Hepatocyte (in vitro differentiated cells): ENCODE measurements around the gene TAAR1. TPM values are rescaled to one million over a fixed set of nuclear protein-coding genes. Genes with fewer than 3 reads are reported as not detected.

Experiments used
- DNase-seq: peaks from one replicate; pipeline ENCODE4 v3.0.0-alpha.2; 2016; ENCODE audit warnings: low spot score
- H2AFZ ChIP-seq: fragments of 200-600 bp; sonication (generic); 2 replicates; pipeline ENCODE4 v1.6.0; 2016; ENCODE audit warnings: antibody characterized with exemption, mild to moderate bottlenecking
- H3K27ac ChIP-seq: fragments of 200-600 bp; sonication (generic); 2 replicates; pipeline ENCODE4 v1.5.1; 2016; ENCODE audit warnings: mild to moderate bottlenecking
- H3K27me3 ChIP-seq: fragments of 200-600 bp; sonication (generic); 2 replicates; pipeline ENCODE4 v1.6.1; 2016
- H3K36me3 ChIP-seq: fragments of 200-600 bp; sonication (generic); replicated peaks from 2 replicates; pipeline ENCODE4 v1.5.1; 2016; ENCODE audit warnings: low read depth; ENCODE audit not compliant: insufficient read depth
- H3K4me1 ChIP-seq: fragments of 200-600 bp; sonication (generic); 2 replicates; pipeline ENCODE4 v1.5.1; 2016; ENCODE audit warnings: mild to moderate bottlenecking, moderate library complexity; ENCODE audit not compliant: insufficient read depth
- H3K4me2 ChIP-seq: fragments of 200-600 bp; sonication (generic); 2 replicates; pipeline ENCODE4 v1.6.0; 2016
- H3K4me3 ChIP-seq: fragments of 200-600 bp; sonication (generic); 2 replicates; pipeline ENCODE4 v1.5.1; 2016; ENCODE audit warnings: mild to moderate bottlenecking
- H3K79me2 ChIP-seq: fragments of 200-600 bp; sonication (generic); 2 replicates; pipeline ENCODE4 v1.6.0; 2017; ENCODE audit warnings: mild to moderate bottlenecking
- H3K9me2 ChIP-seq: fragments of 200-600 bp; sonication (generic); replicated peaks from 2 replicates; pipeline ENCODE4 v1.6.0; 2017; ENCODE audit warnings: mild to moderate bottlenecking; ENCODE audit not compliant: insufficient read depth
- H3K9me3 ChIP-seq: fragments of 200-600 bp; sonication (generic); 2 replicates; pipeline ENCODE4 v1.5.1; 2016; ENCODE audit warnings: low read depth, mild to moderate bottlenecking
- H4K20me1 ChIP-seq: fragments of 200-600 bp; sonication (generic); 2 replicates; pipeline ENCODE4 v1.6.0; 2016; ENCODE audit warnings: mild to moderate bottlenecking; ENCODE audit not compliant: insufficient read depth, poor library complexity, severe bottlenecking
- CTCF ChIP-seq: fragments of 200-600 bp; sonication (generic); IDR thresholded peaks from 2 replicates; pipeline ENCODE4 v1.5.1; 2016; ENCODE audit warnings: antibody characterized with exemption, mild to moderate bottlenecking; ENCODE audit not compliant: poor library complexity
- EZH2 ChIP-seq: fragments of 200-600 bp; sonication (generic); IDR thresholded peaks from 2 replicates; pipeline ENCODE4 v1.6.1; 2016; ENCODE audit warnings: antibody characterized with exemption, mild to moderate bottlenecking, borderline replicate concordance
- EZH2phosphoT487 ChIP-seq: fragments of 200-600 bp; sonication (generic); IDR thresholded peaks from one replicate; pipeline ENCODE4 v1.6.1; 2018; ENCODE audit warnings: antibody characterized with exemption, mild to moderate bottlenecking, low read depth, moderate library complexity; ENCODE audit not compliant: unreplicated experiment, severe bottlenecking
- WGBS: methylation state at CpG from one replicate; pipeline ENCODE4 v1.1.6; 2016; ENCODE audit warnings: low lambda C conversion rate; ENCODE audit errors: missing lambda C conversion rate; 5-methylcytosine and 5-hydroxymethylcytosine counted together
- polyA plus RNA-seq: library from polyadenylated mRNA; unstranded; fragments of >200 nt; fragmentation: Nextera tagmentation; extraction: Ambion mirVana; gene quantifications from 2 replicates; pipeline ENCODE4 v1.2.1, GENCODE V29; 2016
- total RNA-seq: library from RNA; depleted of rRNA; stranded (reverse); fragments of >200 nt; gene quantifications from 2 replicates; pipeline ENCODE4 v1.2.3, GENCODE V29; 2014

TAAR1 gene
- total and polyA plus RNA-seq, 2 experiments from 2014 or later, result not detected

GRCh38 chr6:132612449-132613108 is 46.4 kb downstream of the TAAR1 start:
- Histone ChIP-seq H4K20me1 (no peaks in the 10 kb centered on the region), H3K27ac (peak overlapping the region; percentile 70), H3K9me3 (no peaks in the 10 kb centered on the region), H2AFZ (peak overlapping the region; percentile 27), H3K4me1 (peaks cover 16% of the 10 kb centered on the region), H3K4me2 (peak overlapping the region; percentile 66), H3K27me3 (no peaks in the 10 kb centered on the region), H3K79me2 (no peaks in the 10 kb centered on the region), H3K9me2 (no peaks in the 10 kb centered on the region), H3K4me3 (no peak overlapping the region), H3K36me3 (no peaks in the 10 kb centered on the region)
- DNase-seq, result peak; percentile 28
- 53% methylated on average over 4 of the region's 4 CpGs for WGBS
- no peak for TF ChIP-seq CTCF
- TF ChIP-seq EZH2phosphoT487, result no peak
- no peak for TF ChIP-seq EZH2

GRCh38 chr6:132611616-132612015 is 47.4 kb downstream of the TAAR1 start:
- Histone ChIP-seq H3K27me3 (no peaks in the 10 kb centered on the region), H3K9me2 (no peaks in the 10 kb centered on the region), H3K79me2 (no peaks in the 10 kb centered on the region), H3K4me3 (no peak overlapping the region), H4K20me1 (no peaks in the 10 kb centered on the region), H3K9me3 (no peaks in the 10 kb centered on the region), H3K27ac (peak overlapping the region; percentile 70), H3K36me3 (no peaks in the 10 kb centered on the region), H2AFZ (no peak overlapping the region), H3K4me2 (no peak overlapping the region), H3K4me1 (peaks cover 16% of the 10 kb centered on the region)
- WGBS, result 94% methylated on average over 2 of the region's 2 CpGs
- no peak for TF ChIP-seq CTCF
- no peak for TF ChIP-seq EZH2phosphoT487
- no peak for TF ChIP-seq EZH2
- no peak for DNase-seq

- no peaks in the 10 kb centered on the region for H3K27me3 ChIP-seq
- H3K9me2 ChIP-seq, result no peaks in the 10 kb centered on the region
- no peak overlapping the region for H3K4me3 ChIP-seq
- H2AFZ ChIP-seq, result no peak overlapping the region
- TF ChIP-seq EZH2phosphoT487 (no peak), CTCF (no peak), EZH2 (no peak)
- H4K20me1 ChIP-seq, result no peaks in the 10 kb centered on the region
- peak overlapping the region; percentile 58 for H3K27ac ChIP-seq
- H3K4me1 ChIP-seq, result peaks cover 7% of the 10 kb centered on the region
- H3K79me2 ChIP-seq, result no peaks in the 10 kb centered on the region
- no peak for DNase-seq
- WGBS, result 71% methylated on average over 5 of the region's 5 CpGs
- H3K9me3 ChIP-seq, result no peaks in the 10 kb centered on the region
- H3K36me3 ChIP-seq, result no peaks in the 10 kb centered on the region
- peak overlapping the region; percentile 15 for H3K4me2 ChIP-seq
Observed at GRCh38 chr6:132607544-132608233, 51.3 kb downstream of the TAAR1 start.
